Coronary artery (tissue), 2 donors: ENCODE measurements around the gene LY6G5C.
"Not testable (repeated sequence)": the region's sequence is repeated elsewhere in the genome, so short reads cannot be mapped to it uniquely, and the experiment has no call there.

Experiments
- DNase-seq: peaks from one replicate; pipeline ENCODE4 v3.0.0-alpha.2; 2017; ENCODE audit warnings: low spot score
- H3K27ac ChIP-seq, 2 donors: fragments of 200-600 bp; sonication (generic); one replicate each; pipeline ENCODE4 v1.5.1; 2016 to 2019
- H3K4me3 ChIP-seq: fragments of 200-600 bp; sonication (generic); 2 replicates; pipeline ENCODE4 v1.5.1; 2016; ENCODE audit warnings: mild to moderate bottlenecking, moderate library complexity
- TF ChIP-seq, protein P1 (sequence below): fragments of 200-600 bp; sonication (generic); IDR thresholded peaks from one replicate; pipeline ENCODE4 v1.5.1; 2019; ENCODE audit warnings: antibody characterized with exemption

LY6G5C gene

DNA sequence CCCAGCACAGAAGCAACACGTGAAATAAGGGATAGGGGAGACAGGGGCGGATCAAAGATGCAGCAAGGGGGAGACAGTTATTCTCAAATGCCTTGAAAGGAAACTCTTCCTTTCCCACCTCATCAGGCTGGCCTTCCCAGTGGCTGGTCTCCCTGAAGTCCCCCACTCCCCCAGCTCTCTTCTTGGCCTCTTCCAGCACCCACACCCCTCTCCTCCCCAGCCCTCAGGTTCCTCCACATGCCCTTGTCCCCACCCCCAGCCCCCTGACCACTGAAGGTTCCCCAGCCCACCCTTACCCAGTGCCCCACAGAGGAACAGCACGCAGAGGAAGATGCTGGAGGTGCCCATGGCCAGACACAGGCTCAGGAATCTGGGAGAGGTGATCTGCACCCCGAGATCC is 32.6 kb upstream of the LY6G5C start:
- TF ChIP-seq, protein P1, sequence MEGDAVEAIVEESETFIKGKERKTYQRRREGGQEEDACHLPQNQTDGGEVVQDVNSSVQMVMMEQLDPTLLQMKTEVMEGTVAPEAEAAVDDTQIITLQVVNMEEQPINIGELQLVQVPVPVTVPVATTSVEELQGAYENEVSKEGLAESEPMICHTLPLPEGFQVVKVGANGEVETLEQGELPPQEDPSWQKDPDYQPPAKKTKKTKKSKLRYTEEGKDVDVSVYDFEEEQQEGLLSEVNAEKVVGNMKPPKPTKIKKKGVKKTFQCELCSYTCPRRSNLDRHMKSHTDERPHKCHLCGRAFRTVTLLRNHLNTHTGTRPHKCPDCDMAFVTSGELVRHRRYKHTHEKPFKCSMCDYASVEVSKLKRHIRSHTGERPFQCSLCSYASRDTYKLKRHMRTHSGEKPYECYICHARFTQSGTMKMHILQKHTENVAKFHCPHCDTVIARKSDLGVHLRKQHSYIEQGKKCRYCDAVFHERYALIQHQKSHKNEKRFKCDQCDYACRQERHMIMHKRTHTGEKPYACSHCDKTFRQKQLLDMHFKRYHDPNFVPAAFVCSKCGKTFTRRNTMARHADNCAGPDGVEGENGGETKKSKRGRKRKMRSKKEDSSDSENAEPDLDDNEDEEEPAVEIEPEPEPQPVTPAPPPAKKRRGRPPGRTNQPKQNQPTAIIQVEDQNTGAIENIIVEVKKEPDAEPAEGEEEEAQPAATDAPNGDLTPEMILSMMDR: no peak
- DNase-seq: no peak
- H3K27ac ChIP-seq: no peak overlapping the region

DNA sequence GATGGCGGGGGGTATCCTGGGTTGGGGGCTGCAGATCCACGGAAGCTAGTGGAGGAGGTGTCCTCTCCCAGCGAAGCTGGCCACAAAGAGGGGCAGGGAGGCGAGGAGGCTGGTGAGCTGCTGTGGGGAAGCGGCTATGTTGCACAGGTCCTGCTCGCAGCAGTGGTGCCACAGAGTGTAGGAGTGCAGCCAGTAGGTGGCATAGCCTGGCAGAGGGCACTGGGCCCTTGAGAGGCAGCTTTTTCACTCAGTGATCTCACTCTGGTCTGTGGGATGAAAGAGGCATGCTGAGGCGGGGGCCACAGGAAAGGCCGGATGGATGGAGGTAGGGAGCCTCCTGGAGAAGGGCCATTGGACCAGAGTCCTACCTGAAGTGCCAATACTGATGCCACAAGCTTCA is 31.4 kb upstream of the LY6G5C start:
- TF ChIP-seq, protein P1: no peak
- DNase-seq: no peak

More for the DNA sequence above, 32.6 kb upstream of the LY6G5C start:
- no peak overlapping the region for H3K4me3 ChIP-seq

DNA sequence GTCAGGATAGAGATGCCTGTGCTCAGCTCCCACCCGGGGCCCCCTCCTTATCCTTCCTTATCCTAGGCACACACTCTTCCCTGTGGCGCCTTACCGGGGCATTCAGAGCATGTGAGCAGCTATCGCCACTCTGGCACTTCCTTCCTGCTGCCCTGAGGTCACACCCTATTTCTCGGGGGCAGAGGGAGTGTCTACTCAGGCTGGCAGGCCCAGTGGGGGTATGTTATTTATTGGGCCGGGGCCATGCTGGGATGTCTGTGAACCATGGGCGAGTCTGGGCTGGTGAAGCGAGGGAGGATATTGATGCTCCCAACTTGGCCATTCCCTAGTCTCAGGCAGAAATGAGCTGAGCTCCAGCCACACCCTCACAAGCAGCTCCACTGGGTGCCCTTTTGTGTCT is 30.4 kb upstream of the LY6G5C start:
- no peak overlapping the region for H3K4me3 ChIP-seq
- TF ChIP-seq, protein P1: no peak
- no peak overlapping the region for H3K27ac ChIP-seq
- no peak for DNase-seq

More for the DNA sequence above, 31.4 kb upstream of the LY6G5C start:
- H3K27ac ChIP-seq: no peak overlapping the region
- H3K4me3 ChIP-seq: no peak overlapping the region

DNA sequence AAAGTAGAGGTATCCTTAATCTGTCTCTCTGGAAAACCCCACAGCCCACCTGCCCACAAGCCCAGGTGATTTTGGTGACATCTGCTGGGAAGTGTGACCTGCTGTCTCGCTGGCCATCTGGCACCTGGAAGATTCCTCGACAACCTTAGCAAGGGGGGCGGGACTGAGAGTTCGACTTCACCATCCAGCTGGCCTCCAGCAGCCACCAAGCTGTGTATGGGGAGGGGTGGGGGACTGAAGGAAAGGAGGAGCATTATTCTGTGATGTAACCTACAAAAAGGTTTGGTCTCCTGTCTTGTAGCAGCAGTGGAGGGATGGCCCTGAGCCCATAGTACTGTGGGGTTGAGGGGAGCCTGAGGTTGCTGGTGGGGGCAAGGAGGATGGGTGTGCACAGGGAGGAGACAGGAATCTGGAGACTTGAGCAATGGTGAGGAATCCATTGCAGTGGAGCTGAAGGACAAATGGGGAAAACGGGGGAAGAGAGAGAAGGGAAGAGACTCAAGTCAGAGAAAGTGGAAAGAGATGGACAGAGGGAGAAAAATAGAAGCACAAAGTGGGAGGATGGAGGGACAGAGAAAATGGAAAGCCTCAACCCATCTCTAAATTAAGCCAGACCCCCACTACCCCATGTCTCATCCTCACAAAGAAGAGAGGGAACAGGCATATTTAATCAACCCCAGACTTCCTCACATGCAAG is 29.8 kb upstream of the LY6G5C start:
- no peak overlapping the region for H3K27ac ChIP-seq
- DNase-seq: no peak
- H3K4me3 ChIP-seq: no peak overlapping the region
- TF ChIP-seq, protein P1: no peak

DNA sequence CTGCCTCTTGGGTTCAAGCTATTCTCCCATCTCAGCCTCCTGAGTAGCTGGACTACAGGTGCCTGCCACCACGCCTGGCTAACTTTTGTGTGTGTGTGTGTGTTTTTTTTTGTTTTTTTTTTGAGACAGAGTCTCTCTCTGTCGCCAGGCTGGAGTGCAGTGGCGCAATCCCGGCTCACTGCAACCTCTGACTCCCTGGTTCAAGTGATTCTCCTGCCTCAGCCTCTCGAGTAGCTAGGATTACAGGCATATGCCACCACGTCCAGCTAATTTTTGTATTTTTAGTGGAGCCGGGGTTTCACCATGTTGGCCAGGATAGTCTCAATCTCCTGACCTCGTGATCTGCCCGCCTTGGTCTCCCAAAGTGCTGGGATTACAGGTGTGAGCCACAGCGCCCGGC is 28.3 kb upstream of the LY6G5C start:
- DNase-seq, H3K27ac ChIP-seq, H3K4me3 ChIP-seq: not testable (repeated sequence)

DNA sequence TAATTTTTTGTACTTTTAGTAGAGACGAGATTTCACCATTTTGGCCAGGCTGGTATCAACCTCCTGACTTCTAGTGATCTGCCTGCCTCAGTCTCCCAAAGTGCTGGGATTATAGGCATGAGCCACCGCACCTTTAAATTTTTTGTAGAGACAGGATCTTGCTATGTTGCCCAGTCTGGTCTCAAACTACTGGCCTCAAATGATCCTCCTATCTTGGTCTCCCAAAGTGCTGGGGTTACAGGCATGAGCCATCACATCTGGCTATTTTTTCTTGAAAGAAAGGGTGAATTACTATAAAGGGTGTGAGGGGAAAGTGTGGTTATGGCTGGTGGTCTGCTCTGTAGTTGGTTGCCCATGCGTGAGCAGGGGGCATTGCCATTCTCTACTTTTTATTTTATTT is 27.4 kb upstream of the LY6G5C start:
- Histone ChIP-seq H3K4me3 (no peak overlapping the region), H3K27ac (no peak overlapping the region)
- DNase-seq: no peak
- TF ChIP-seq, protein P1: no peak

DNA sequence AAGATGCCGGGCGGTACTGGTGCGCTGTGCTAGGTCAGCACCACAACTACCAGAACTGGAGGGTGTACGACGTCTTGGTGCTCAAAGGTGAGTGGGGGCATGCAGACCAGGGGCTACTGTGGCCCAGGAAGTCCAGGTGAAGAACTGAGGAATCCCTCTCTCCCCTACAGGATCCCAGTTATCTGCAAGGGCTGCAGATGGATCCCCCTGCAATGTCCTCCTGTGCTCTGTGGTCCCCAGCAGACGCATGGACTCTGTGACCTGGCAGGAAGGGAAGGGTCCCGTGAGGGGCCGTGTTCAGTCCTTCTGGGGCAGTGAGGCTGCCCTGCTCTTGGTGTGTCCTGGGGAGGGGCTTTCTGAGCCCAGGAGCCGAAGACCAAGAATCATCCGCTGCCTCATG is 26.8 kb upstream of the LY6G5C start:
- TF ChIP-seq, protein P1: no peak
- DNase-seq: no peak
- Histone ChIP-seq H3K4me3 (no peak overlapping the region), H3K27ac (no peak overlapping the region)
